ENCODE data around the gene ACIN1.
A peak's percentile ranks its signal among the peaks of the same experiment; 100 is the strongest.

The ACIN1 gene

GRCh38 chr14:23009939-23010726, 84.8 kb downstream of the ACIN1 start, which contains the start of gene C14orf93:
Gene C14orf93 (minus strand): TSS chr14:23010143. CDS start chr14:22999023, 11,120 bp downstream.
- DNase-seq, result peak; percentile 56 to 76 (median 60)

DNA sequence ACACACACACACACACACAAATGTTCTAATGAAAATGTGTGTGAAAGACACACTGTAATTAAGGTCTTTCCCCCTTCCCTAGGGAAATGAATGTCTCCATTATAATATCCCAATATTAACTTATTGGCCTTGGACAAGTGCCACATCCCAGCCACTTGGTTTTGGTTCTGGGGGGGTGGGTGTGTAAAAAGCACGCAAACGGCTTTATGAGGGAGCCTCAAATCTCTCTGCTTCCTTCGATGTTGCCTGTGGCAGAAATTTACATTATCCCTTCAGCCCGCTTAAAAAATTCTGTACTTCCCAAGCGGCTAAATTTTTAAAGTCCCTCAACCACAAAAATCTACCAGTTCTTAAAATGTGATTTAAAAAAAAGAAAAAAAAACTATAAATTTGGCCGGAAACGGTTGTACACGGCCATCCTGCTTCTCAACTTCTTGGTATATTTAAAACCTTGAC, 85.4 kb downstream of the ACIN1 start:
- DNase-seq, result no peak

- no peak for DNase-seq
These were observed 86.1 kb downstream of the ACIN1 start for GRCh38 chr14:23008831-23009230.
